Mesenchymal stem cell (in vitro differentiated cells and primary cell): ENCODE results near the gene RIC1.
"Not testable (repeated sequence)": the region's sequence is repeated elsewhere in the genome, so short reads cannot be mapped to it uniquely, and the experiment has no call there.

Source experiments
- DNase-seq: peaks from one replicate; pipeline ENCODE4 v3.0.0-alpha.2; 2013
- H2AFZ ChIP-seq: one replicate; pipeline ENCODE4 v1.6.1; 2013; ENCODE audit warnings: low read depth, mild to moderate bottlenecking, control low read depth, inconsistent platforms, low read length, moderate library complexity
- H2AK5ac ChIP-seq: 2 replicates; pipeline ENCODE4 v1.6.1; 2013; ENCODE audit warnings: low read length, moderate library complexity, mild to moderate bottlenecking, inconsistent platforms; ENCODE audit not compliant: severe bottlenecking
- H2BK120ac ChIP-seq: one replicate; pipeline ENCODE4 v1.6.1; 2013; ENCODE audit warnings: low read depth, mild to moderate bottlenecking, inconsistent platforms, low read length, moderate library complexity
- H2BK12ac ChIP-seq, 2 experiments: one replicate each; pipeline ENCODE4 v1.6.1; 2013; ENCODE audit warnings: inconsistent platforms in 2 of 2, low read length in 2 of 2, mild to moderate bottlenecking in 2 of 2, moderate library complexity in 2 of 2, control low read depth in 1 of 2
- H2BK15ac ChIP-seq: one replicate; pipeline ENCODE4 v1.6.1; 2013; ENCODE audit warnings: mild to moderate bottlenecking, low read depth, inconsistent platforms; ENCODE audit not compliant: poor library complexity, severe bottlenecking
- H2BK5ac ChIP-seq: 2 replicates; pipeline ENCODE4 v1.6.1; 2013; ENCODE audit warnings: low read depth, mild to moderate bottlenecking, low read length, control low read depth, inconsistent platforms; ENCODE audit not compliant: poor library complexity, severe bottlenecking
- H3K14ac ChIP-seq, 2 experiments: one replicate each; pipeline ENCODE4 v1.6.1; 2013; ENCODE audit warnings: inconsistent platforms in 2 of 2, low read length in 2 of 2, control low read depth in 1 of 2, mild to moderate bottlenecking in 1 of 2, moderate library complexity in 1 of 2
- H3K18ac ChIP-seq, 2 experiments: one replicate each; pipeline ENCODE4 v1.6.1; 2013; ENCODE audit warnings: inconsistent platforms in 2 of 2, low read length in 2 of 2, control low read depth in 1 of 2, low read depth in 1 of 2, mild to moderate bottlenecking in 1 of 2
- H3K23ac ChIP-seq, 2 experiments: one replicate each; pipeline ENCODE4 v1.6.1; 2013; ENCODE audit warnings: inconsistent platforms in 2 of 2, low read length in 2 of 2, mild to moderate bottlenecking in 2 of 2, moderate library complexity in 2 of 2, control low read depth in 1 of 2
- H3K27ac ChIP-seq: 2 replicates; pipeline ENCODE4 v1.5.1; 2013; ENCODE audit warnings: mild to moderate bottlenecking, moderate library complexity, low read length, control low read depth, inconsistent platforms; ENCODE audit not compliant: poor library complexity, severe bottlenecking
- H3K27me3 ChIP-seq, 2 experiments: 2 replicates each; pipeline versions ENCODE4 v1.6.1 to v1.7.0; 2013; ENCODE audit warnings: low read length in 2 of 2, mild to moderate bottlenecking in 2 of 2, moderate library complexity in 2 of 2, control low read depth in 1 of 2, inconsistent platforms in 1 of 2; ENCODE audit not compliant: control insufficient read depth in 1 of 2, insufficient read depth in 1 of 2
- H3K36me3 ChIP-seq, 2 experiments: 2 replicates each; pipeline versions ENCODE4 v1.6.1 to v1.7.0; 2013; ENCODE audit warnings: low read length in 2 of 2, control low read depth in 1 of 2, inconsistent platforms in 1 of 2, low read depth in 1 of 2, mild to moderate bottlenecking in 1 of 2; ENCODE audit not compliant: insufficient read depth in 2 of 2, control insufficient read depth in 1 of 2
- H3K4ac ChIP-seq, 2 experiments: one replicate each; pipeline ENCODE4 v1.6.1; 2013; ENCODE audit warnings: inconsistent platforms in 2 of 2, low read length in 2 of 2, mild to moderate bottlenecking in 2 of 2, moderate library complexity in 2 of 2, control low read depth in 1 of 2, low read depth in 1 of 2
- H3K4me1 ChIP-seq: 2 replicates; pipeline ENCODE4 v1.6.1; 2013; ENCODE audit warnings: low read depth, low read length, control low read depth; ENCODE audit not compliant: control insufficient read depth, insufficient read depth
- H3K4me2 ChIP-seq: 2 replicates; pipeline ENCODE4 v1.6.1; 2013; ENCODE audit warnings: low read length, mild to moderate bottlenecking, inconsistent platforms; ENCODE audit not compliant: poor library complexity, severe bottlenecking
- H3K4me3 ChIP-seq, 2 experiments: 2 replicates each; pipeline versions ENCODE4 v1.5.1 to v1.7.0; 2013; ENCODE audit warnings: low read length in 2 of 2, mild to moderate bottlenecking in 2 of 2, control low read depth in 1 of 2, low read depth in 1 of 2; ENCODE audit not compliant: insufficient read depth in 1 of 2
- H3K79me1 ChIP-seq: replicated peaks from 2 replicates; pipeline ENCODE4 v1.6.1; 2013; ENCODE audit warnings: mild to moderate bottlenecking, control low read depth, low read length, inconsistent platforms; ENCODE audit not compliant: poor library complexity, severe bottlenecking
- H3K9ac ChIP-seq: 2 replicates; pipeline ENCODE4 v1.7.0; 2013; ENCODE audit warnings: mild to moderate bottlenecking, low read length, moderate library complexity
- H3K9me3 ChIP-seq: 2 replicates; pipeline ENCODE4 v1.7.0; 2013; ENCODE audit warnings: mild to moderate bottlenecking, low read length; ENCODE audit not compliant: control insufficient read depth
- H4K8ac ChIP-seq: one replicate; pipeline ENCODE4 v1.6.1; 2013; ENCODE audit warnings: inconsistent platforms, mild to moderate bottlenecking, low read length, moderate library complexity
- H4K91ac ChIP-seq: one replicate; pipeline ENCODE4 v1.6.1; 2013; ENCODE audit warnings: mild to moderate bottlenecking, low read length, inconsistent platforms
- WGBS: methylation state at CpG from one replicate; pipeline ENCODE4 v1.1.7; 2013; ENCODE audit warnings: mixed read lengths; 5-methylcytosine and 5-hydroxymethylcytosine counted together

RIC1 gene

DNA sequence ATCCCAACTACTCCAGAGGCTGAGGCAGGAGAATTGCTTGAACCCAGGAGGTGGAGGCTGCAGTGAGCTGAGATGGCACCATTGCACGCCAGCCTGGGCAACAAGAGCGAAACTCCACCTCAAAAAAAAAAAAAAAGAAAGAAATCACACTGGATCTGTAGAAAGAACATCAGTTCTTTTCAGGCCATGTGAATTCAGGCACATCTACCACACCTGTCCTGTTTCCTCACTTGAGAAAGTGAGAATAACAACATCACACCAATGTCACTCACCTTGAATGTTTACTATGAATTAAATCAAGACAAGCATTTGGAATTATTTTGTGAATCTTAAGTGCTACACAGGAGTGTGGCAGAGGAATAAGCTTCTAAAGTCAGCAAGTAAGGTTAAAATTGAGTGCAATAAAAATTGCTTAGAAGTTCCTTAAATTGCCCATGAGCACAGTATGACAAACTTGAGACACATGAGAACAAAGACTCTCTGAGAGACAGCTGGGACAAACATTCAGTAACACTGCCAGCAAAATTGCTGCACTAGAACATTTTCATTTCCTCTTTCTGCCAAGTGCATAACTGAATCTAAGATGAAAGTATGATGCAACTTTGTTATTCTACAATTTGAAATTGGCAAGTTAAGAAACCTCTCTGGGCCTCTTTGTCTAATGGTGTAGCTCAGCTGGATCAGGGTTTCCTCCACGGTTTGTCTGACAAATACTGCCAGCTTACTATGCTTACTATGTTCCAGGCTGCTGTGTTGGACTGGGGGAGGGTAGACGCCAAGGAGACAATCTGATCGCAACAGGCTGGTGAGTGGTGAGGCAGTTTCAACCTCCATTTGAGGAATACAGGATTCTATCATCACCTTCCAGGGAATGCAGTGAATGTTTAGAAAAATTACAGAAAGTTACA, 1.9 kb upstream of the RIC1 start:
- Histone ChIP-seq H2BK5ac (no peak overlapping the region), H2BK120ac (no peak overlapping the region), H3K4me2 (no peak overlapping the region), H3K27me3 (no peaks in the 10 kb centered on the region), H3K79me1 (peaks cover 18% of the 10 kb centered on the region), H3K4me1 (peaks cover 6% of the 10 kb centered on the region), H4K91ac (no peak overlapping the region), H3K14ac (no peak overlapping the region), H3K4me3 (peak overlapping the region in 1 of 2 experiments; percentile 89), H3K9ac (peak overlapping the region; percentile 98), H3K4ac (peak overlapping the region in 1 of 2 experiments; percentile 79), H3K36me3 (no peaks in the 10 kb centered on the region), H2AK5ac (no peak overlapping the region), H2BK15ac (no peak overlapping the region), H3K27ac (peak overlapping the region; percentile 17), H2BK12ac (no peak overlapping the region), H3K23ac (no peak overlapping the region), H4K8ac (no peak overlapping the region), H2AFZ (no peak overlapping the region), H3K9me3 (no peaks in the 10 kb centered on the region), H3K18ac (no peak overlapping the region)
- DNase-seq, result peak; percentile 67
- WGBS, result 68% methylated on average over 5 of the region's 5 CpGs

DNA sequence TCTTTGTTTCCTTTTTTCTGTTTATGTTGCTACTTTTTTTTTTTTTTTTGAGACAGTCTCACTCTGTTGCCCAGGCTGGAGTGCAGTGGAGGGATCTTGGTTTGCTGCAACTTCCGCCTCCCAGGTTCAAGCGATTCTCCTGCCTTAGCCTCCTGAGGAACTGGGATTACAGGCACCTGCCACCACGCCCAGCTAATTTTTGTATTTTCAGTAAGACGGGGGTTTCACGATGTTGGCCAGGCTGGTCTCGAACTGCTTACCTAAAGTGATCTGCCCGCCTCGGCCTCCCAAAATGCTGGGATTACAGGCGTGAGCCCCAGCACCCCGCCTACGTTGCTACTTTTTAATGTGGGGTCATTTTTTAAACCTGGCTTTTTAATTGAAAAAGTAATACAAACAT, 1.2 kb upstream of the RIC1 start:
- H3K79me1 ChIP-seq, result peaks cover 18% of the 10 kb centered on the region
- not testable (repeated sequence) for H3K23ac ChIP-seq, H2BK120ac ChIP-seq, DNase-seq, H3K27ac ChIP-seq, H4K91ac ChIP-seq, H3K27me3 ChIP-seq, H2BK12ac ChIP-seq, H3K14ac ChIP-seq, H3K4me1 ChIP-seq, H4K8ac ChIP-seq, H2BK5ac ChIP-seq, H3K36me3 ChIP-seq, H2BK15ac ChIP-seq, H2AFZ ChIP-seq, H2AK5ac ChIP-seq, H3K9me3 ChIP-seq, H3K4ac ChIP-seq
- H3K4me3 ChIP-seq, result peak overlapping the region in 1 of 2 experiments; percentile 89
- peak overlapping the region in 1 of 2 experiments; percentile 52 for H3K18ac ChIP-seq
- peak overlapping the region; percentile 98 for H3K9ac ChIP-seq
- WGBS, result 84% methylated on average over 8 of the region's 11 CpGs
- H3K4me2 ChIP-seq, result peak overlapping the region; percentile 86

- Histone ChIP-seq H3K27me3 (no peaks in the 10 kb centered on the region), H2BK5ac (no peak overlapping the region), H3K4me1 (peaks cover 6% of the 10 kb centered on the region), H3K23ac (no peak overlapping the region), H3K4ac (peak overlapping the region; percentile 1 to 88), H2BK12ac (peak overlapping the region in 1 of 2 experiments; percentile 55), H3K36me3 (no peaks in the 10 kb centered on the region), H2BK15ac (no peak overlapping the region), H3K18ac (peak overlapping the region in 1 of 2 experiments; percentile 16), H2AFZ (peak overlapping the region; percentile 61), H3K14ac (no peak overlapping the region), H2AK5ac (no peak overlapping the region), H3K27ac (peak overlapping the region; percentile 94), H4K8ac (no peak overlapping the region), H3K4me3 (peak overlapping the region; percentile 89 to 100), H3K9me3 (no peaks in the 10 kb centered on the region), H3K9ac (peak overlapping the region; percentile 98), H3K79me1 (peaks cover 18% of the 10 kb centered on the region), H3K4me2 (peak overlapping the region; percentile 86), H4K91ac (no peak overlapping the region), H2BK120ac (no peak overlapping the region)
- no peak for DNase-seq
- WGBS, result under 1% methylated on average over 4 of the region's 7 CpGs
Observed at GRCh38 chr9:5628183-5628529, 751 bp upstream of the RIC1 start.

GRCh38 chr9:5629312-5630080, 589 bp downstream of the RIC1 start:
- under 1% methylated on average over 55 of the region's 56 CpGs for WGBS
- Histone ChIP-seq H3K27me3 (no peaks in the 10 kb centered on the region), H2BK15ac (peak overlapping the region; percentile 80), H3K4me3 (peak overlapping the region; percentile 89 to 100), H2AFZ (peak overlapping the region; percentile 82), H3K9me3 (no peaks in the 10 kb centered on the region), H3K14ac (peak overlapping the region; percentile 62 to 99), H2AK5ac (no peak overlapping the region), H3K4me1 (peaks cover 6% of the 10 kb centered on the region), H3K9ac (peak overlapping the region; percentile 98), H2BK5ac (peak overlapping the region; percentile 82), H3K4me2 (peak overlapping the region; percentile 72), H4K8ac (peak overlapping the region; percentile 75), H2BK12ac (peak overlapping the region in 1 of 2 experiments; percentile 59), H3K27ac (peak overlapping the region; percentile 72), H4K91ac (peak overlapping the region; percentile 96), H3K4ac (peak overlapping the region; percentile 94 to 97), H2BK120ac (peak overlapping the region; percentile 64), H3K36me3 (no peaks in the 10 kb centered on the region), H3K79me1 (peaks cover 10% of the 10 kb centered on the region), H3K18ac (peak overlapping the region; percentile 96 to 99), H3K23ac (peak overlapping the region; percentile 79 to 92)
- peak; percentile 71 for DNase-seq
